ENCODE measurements around the gene ZFP3.
"Not testable (repeated sequence)": the region's sequence is repeated elsewhere in the genome, so short reads cannot be mapped to it uniquely, and the experiment has no call there.

ZFP3 gene

GRCh38 chr17:5138616-5139457, 60.6 kb downstream of the ZFP3 start:
- DNase-seq (ENCODE audit: low read depth) = no peak

GRCh38 chr17:5139458-5139732, 61.1 kb downstream of the ZFP3 start:
- DNase-seq (ENCODE audit: low read depth) = no peak

GRCh38 chr17:5142877-5143276, 64.6 kb downstream of the ZFP3 start:
- DNase-seq (ENCODE audit: low read depth) = not testable (repeated sequence)
